AML-193 (cell line): ENCODE data around the gene ZBTB1.
A peak's percentile ranks its signal among the peaks of the same experiment; 100 is the strongest.
"Not testable (repeated sequence)": the region's sequence is repeated elsewhere in the genome, so short reads cannot be mapped to it uniquely, and the experiment has no call there.

Experiments used
- DNase-seq, 2 experiments: peaks; one replicate each; lab custom pipeline; 2025; lab: John Stamatoyannopoulos, UW

ZBTB1 gene

GRCh38 chr14:64525354-64525753 lies 20.8 kb downstream of the ZBTB1 start:
- DNase-seq: no peak

- DNase-seq: no peak
Measured at GRCh38 chr14:64531567-64531966, 27.0 kb downstream of the ZBTB1 start.

DNA sequence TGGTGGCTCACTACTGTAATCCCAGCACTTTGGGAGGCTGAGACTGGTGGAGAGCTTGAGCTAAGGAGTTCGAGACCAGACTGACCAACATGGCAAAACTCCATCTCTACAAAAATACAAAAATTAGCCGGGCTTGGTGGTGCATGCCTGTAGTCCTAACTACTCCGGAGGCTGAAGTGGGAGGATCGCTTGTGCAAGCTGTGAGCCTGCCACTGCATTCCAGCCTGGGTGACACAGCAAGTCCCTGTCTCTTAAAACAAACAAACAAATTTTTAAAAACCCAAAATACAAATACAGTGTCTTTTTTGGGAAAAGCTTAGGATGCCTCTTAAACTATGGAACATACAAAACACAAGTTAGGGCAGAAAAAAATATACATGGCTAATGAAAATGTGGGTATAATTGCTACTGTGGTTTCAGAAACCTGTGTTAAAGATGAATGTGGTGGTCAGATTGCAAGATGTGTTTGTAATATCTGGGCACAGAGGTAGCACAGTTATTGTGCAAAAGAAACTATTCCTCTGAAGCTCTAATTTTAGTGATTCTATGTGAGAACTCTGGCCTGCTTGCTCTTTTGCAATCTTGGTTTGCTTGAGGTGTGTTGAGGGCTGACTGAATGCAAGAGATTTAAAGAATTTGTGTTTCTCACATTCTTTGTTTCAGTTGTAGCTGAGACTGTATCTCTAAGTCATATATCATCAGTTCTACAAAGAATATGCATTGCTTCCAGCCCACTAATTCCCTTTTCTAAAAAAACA lies 32.1 kb downstream of the ZBTB1 start:
- no peak for DNase-seq

GRCh38 chr14:64540208-64541202 lies 35.9 kb downstream of the ZBTB1 start, which contains the start of gene HSPA2:
Gene HSPA2, plus strand, starts transcription at chr14:64540741. Its CDS starts 109 bp downstream, at chr14:64540850.
- DNase-seq: peak; percentile 51 to 66

DNA sequence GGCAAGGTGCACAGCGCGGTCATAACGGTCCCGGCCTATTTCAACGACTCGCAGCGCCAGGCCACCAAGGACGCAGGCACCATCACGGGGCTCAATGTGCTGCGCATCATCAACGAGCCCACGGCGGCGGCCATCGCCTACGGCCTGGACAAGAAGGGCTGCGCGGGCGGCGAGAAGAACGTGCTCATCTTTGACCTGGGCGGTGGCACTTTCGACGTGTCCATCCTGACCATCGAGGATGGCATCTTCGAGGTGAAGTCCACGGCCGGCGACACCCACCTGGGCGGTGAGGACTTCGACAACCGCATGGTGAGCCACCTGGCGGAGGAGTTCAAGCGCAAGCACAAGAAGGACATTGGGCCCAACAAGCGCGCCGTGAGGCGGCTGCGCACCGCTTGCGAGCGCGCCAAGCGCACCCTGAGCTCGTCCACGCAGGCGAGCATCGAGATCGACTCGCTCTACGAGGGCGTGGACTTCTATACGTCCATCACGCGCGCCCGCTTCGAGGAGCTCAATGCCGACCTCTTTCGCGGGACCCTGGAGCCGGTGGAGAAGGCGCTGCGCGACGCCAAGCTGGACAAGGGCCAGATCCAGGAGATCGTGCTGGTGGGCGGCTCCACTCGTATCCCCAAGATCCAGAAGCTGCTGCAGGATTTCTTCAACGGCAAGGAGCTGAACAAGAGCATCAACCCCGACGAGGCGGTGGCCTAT lies 36.8 kb downstream of the ZBTB1 start:
- DNase-seq: no peak

DNA sequence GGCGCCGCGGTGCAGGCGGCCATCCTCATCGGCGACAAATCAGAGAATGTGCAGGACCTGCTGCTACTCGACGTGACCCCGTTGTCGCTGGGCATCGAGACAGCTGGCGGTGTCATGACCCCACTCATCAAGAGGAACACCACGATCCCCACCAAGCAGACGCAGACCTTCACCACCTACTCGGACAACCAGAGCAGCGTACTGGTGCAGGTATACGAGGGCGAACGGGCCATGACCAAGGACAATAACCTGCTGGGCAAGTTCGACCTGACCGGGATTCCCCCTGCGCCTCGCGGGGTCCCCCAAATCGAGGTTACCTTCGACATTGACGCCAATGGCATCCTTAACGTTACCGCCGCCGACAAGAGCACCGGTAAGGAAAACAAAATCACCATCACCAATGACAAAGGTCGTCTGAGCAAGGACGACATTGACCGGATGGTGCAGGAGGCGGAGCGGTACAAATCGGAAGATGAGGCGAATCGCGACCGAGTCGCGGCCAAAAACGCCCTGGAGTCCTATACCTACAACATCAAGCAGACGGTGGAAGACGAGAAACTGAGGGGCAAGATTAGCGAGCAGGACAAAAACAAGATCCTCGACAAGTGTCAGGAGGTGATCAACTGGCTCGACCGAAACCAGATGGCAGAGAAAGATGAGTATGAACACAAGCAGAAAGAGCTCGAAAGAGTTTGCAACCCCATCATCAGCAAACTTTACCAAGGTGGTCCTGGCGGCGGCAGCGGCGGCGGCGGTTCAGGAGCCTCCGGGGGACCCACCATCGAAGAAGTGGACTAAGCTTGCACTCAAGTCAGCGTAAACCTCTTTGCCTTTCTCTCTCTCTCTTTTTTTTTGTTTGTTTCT lies 37.6 kb downstream of the ZBTB1 start:
- DNase-seq: no peak

DNA sequence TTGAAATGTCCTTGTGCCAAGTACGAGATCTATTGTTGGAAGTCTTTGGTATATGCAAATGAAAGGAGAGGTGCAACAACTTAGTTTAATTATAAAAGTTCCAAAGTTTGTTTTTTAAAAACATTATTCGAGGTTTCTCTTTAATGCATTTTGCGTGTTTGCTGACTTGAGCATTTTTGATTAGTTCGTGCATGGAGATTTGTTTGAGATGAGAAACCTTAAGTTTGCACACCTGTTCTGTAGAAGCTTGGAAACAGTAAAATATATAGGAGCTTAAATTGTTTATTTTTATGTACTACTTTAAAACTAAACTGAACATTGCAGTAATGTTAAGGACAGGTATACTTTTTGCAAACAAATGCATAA lies 38.2 kb downstream of the ZBTB1 start:
- no peak for DNase-seq

GRCh38 chr14:64544607-64545312 lies 40.2 kb downstream of the ZBTB1 start:
- DNase-seq: no peak

- DNase-seq: no peak
Measured at GRCh38 chr14:64549016-64549415, 44.4 kb downstream of the ZBTB1 start.

DNA sequence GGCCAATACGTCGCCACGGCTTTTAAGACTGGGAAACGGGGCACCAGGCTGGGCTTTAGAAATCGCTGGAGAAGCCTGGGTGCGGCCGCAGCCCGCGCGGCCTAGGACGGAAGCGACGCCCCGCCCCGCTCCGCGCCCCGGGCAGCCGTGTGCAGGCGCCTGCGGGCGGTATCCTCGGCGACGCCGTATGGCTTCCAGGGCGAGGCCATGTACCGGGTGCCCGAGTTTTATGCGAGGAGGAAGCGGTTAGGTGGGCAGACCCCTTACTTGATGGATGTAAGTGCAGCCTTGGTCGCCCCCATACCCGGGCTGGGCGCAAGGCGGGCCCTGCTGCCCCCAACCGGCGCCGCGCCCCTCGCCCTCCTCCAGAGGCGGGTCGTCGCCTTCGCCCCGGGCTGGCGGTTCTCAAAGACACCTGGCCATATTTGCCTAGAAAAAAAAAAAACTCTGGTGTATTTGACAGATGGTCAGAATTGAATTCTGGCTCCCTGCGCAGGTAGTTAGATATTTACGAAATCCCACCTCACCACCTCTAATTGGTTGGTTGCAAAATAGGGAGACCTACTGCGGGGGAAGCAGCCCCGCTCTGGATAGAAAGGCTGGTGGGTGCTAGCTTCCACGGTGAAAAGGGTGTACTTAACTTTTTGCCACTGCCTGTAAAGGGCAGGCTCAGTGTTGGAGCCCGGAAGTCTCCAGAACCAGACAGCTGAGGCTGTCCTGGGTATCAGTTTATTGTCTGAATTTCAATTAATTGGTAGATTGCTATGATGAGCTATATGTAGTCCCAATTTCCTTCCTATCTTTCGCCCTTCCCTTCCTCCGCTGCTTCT lies 45.4 kb downstream of the ZBTB1 start, which contains the start of gene PPP1R36:
TSS of gene PPP1R36 (plus strand) at position 171 of the 830 bp plus-strand sequence. CDS start at position 208, 37 bp downstream.
- no peak for DNase-seq

DNA sequence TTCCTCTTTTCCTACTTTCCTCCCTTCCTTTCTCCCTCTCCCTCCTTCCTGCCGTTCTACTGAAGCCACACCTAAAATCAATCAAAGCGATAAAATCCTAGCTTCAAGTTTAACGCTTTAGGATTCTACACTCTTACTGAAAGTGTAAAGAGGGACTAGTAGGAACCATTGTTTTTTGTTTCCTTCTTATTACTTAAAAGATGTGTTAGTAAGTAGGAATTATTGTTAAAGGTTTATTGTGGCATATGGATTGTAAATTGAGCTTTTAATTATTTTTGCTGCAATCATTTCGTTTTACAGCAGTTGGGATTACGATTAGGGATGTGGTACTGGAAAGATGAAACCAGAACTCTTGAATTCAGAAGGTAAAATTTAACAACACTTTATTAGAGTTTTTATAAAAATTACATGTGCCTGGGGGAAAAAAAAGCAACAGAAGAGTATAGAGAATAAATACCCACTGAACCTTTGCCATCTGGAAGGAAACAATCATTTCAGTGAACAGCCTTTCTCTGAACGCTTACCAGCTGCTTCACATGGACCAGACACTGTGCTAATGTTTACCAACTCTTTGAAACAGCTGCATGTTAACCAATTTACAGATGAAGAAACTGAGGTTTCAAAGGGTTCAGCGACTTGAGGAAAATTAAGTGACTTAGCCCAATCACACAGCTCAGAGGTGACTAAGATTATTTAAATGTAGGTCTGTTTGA lies 46.2 kb downstream of the ZBTB1 start:
- DNase-seq: no peak

- DNase-seq: no peak
Measured at GRCh38 chr14:64554556-64554955, 50.0 kb downstream of the ZBTB1 start.

DNA sequence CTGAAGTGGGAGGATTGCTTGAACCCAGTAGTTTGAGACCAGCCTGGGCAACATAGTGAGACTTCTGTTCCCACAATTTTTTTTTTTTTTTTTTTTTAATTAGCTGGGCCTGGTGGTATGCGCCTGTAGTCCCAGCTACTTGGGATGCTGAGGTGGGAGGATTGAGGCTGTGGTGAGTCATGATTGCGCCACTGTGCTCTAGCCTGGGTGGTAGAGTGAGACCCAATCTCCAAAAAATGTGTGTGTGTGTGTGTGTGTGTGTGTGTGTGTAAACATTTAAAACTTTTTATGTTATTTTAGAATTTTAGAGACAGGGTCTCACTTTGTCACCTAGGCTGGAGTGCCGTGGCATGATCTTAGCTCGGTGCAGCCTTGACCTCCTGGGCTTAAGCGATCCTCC lies 52.0 kb downstream of the ZBTB1 start:
- no peak for DNase-seq

DNA sequence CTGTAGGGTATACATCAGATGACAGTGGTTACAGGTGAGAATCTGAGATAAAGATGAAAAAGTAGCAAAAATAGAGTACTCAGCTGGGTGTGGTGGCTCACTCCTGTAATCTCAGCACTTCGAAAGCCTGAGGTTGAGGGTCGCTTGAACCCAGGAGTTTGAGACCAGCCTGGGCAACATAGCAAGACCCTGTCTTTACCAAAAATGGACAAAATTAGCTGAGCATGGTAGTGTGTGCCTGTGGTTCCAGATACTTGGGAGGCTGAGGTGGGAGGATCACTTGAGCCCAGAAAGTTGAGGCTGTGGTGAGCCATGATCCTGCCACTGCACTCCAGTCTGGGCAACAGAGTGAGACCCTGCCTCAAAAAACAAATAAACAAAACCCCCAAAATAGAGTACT lies 53.6 kb downstream of the ZBTB1 start:
- not testable (repeated sequence) for DNase-seq

GRCh38 chr14:64561631-64562030 lies 57.1 kb downstream of the ZBTB1 start:
- no peak for DNase-seq

GRCh38 chr14:64562436-64562835 lies 57.9 kb downstream of the ZBTB1 start:
- DNase-seq: no peak

DNA sequence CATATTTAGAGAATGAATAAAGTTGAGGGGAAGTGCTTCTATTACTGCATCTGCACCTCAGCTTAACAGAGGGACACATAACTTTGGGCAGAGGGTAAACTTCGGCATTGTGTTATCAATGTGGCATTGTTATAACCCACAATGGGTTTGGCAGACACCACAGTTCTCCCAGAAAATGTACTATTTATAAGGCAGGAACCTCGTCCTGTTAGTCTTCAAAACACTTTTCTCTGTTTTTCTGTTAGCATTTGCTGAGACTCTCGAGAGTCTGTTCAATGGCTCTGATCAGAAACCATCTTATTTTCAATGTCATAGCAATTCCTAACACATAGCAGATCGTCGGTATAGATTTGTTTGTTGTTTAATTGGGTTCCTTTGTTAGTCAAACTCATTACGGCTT lies 59.1 kb downstream of the ZBTB1 start:
- DNase-seq: no peak

- no peak for DNase-seq
Measured at GRCh38 chr14:64566651-64567122, 62.1 kb downstream of the ZBTB1 start.

DNA sequence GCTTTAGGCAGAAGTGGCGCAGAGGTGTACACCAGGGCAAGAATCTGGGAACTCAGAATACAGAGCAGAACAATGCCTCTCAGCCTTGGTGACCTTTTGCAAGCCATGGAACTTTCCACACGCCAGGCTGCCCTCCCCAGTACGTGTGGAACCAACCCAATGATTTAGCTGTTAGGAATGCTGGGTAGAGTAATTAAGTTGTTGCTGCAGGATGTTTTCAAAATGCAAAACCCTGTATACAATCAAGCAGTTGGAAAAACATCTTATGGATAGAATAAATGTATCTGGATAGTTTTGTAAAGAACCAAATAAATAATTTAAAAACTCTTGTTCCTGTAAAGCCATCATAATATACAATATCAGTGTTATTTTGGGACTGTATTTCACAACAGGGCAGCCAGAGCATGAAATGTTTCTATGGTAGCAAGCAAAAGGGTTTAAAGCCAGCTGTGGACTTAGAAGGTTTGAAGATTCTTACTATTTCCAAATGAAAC lies 64.6 kb downstream of the ZBTB1 start:
- no peak for DNase-seq
